GM12878 (cell line): ENCODE measurements around the gene POU2F3.

Experiments used
- CREB1 ChIP-seq: IDR thresholded peaks from 2 replicates; pipeline ENCODE4 v1.6.1; 2012; ENCODE audit warnings: low read depth, mild to moderate bottlenecking, inconsistent platforms
- CTCF ChIP-seq, 3 experiments: IDR thresholded peaks in 2 of 3; conservative IDR thresholded peaks in 1 of 3; 2 replicates each; pipeline ENCODE4 v1.5.1; 2011; ENCODE audit warnings: low read depth in 3 of 3, low read length in 3 of 3, mild to moderate bottlenecking in 3 of 3, control low read depth in 2 of 3, moderate library complexity in 2 of 3, inconsistent platforms in 1 of 3, mixed read lengths in 1 of 3; ENCODE audit not compliant: control insufficient read depth in 2 of 3, insufficient read depth in 1 of 3; ENCODE audit errors: extremely low read depth in 1 of 3
- EP300 ChIP-seq, 2 experiments: fragments of 150-350 bp in 1 of 2; IDR thresholded peaks; 2 replicates each; pipeline ENCODE4 v1.6.1; 2011 to 2012; ENCODE audit warnings: low read depth in 2 of 2, low read length in 2 of 2, borderline replicate concordance in 1 of 2, improper control_type of control experiment in 1 of 2, inconsistent platforms in 1 of 2; ENCODE audit not compliant: control insufficient read depth in 1 of 2
- MAX ChIP-seq: IDR thresholded peaks from 2 replicates; pipeline ENCODE4 v1.6.1; 2012; ENCODE audit warnings: low read depth, low read length, improper control_type of control experiment
- MYC ChIP-seq: IDR thresholded peaks from 2 replicates; pipeline ENCODE4 v1.6.1; 2011; ENCODE audit warnings: mild to moderate bottlenecking, low read length, moderate library complexity, inconsistent platforms; ENCODE audit not compliant: insufficient read depth, insufficient replicate concordance, insufficient read length, severe bottlenecking
- NR2C1 ChIP-seq: fragments of 450-650 bp; IDR thresholded peaks from 2 replicates; pipeline ENCODE4 v1.6.1; 2017; ENCODE audit warnings: antibody characterized with exemption, mild to moderate bottlenecking, moderate library complexity
- POLR2A ChIP-seq: IDR thresholded peaks from 2 replicates; pipeline ENCODE4 v1.6.1; 2011; ENCODE audit warnings: low read depth, mild to moderate bottlenecking, low read length
- POLR2AphosphoS5 ChIP-seq: IDR thresholded peaks from 2 replicates; pipeline ENCODE4 v1.6.1; 2011; ENCODE audit warnings: mild to moderate bottlenecking, low read length, inconsistent platforms
- RCOR1 ChIP-seq: conservative IDR thresholded peaks from 2 replicates; pipeline ENCODE4 v1.6.1; 2012; ENCODE audit warnings: low read depth, low read length, improper control_type of control experiment
- REST ChIP-seq: IDR thresholded peaks from 2 replicates; pipeline ENCODE4 v1.6.1; 2012; ENCODE audit warnings: mild to moderate bottlenecking, low read depth, low read length
- SPI1 ChIP-seq: IDR thresholded peaks from 2 replicates; pipeline ENCODE4 v1.6.1; 2011; ENCODE audit warnings: low read depth, mild to moderate bottlenecking, low read length, moderate library complexity, borderline replicate concordance; ENCODE audit not compliant: insufficient read depth
- ZBTB11 ChIP-seq: fragments of 450-650 bp; formaldehyde crosslinking; IDR thresholded peaks from 2 replicates; pipeline ENCODE4 v1.5.0; 2022; ENCODE audit warnings: mild to moderate bottlenecking, missing genetic modification characterization
- ZBTB33 ChIP-seq: fragments of 450-650 bp; IDR thresholded peaks from 2 replicates; pipeline ENCODE4 v1.6.1; 2017; ENCODE audit warnings: mild to moderate bottlenecking

GRCh38 chr11:120304526-120304925 is 64.6 kb downstream of the POU2F3 start:
- TF ChIP-seq RCOR1 (no peak), CREB1 (no peak), NR2C1 (no peak), POLR2AphosphoS5 (no peak), ZBTB11 (CRISPR knock-in tag) (no peak), CTCF (IDR thresholded peaks at IDR 0.05 in 2 of 3, conservative IDR thresholded peaks at IDR 0.05 in 1 of 3; ENCODE audit: control insufficient read depth in 2 of 3, extremely low read depth in 1 of 3, insufficient read depth in 1 of 3, low read depth in 3 of 3, low read length in 3 of 3) (no peak), EP300 (IDR thresholded peaks at IDR 0.05; ENCODE audit: borderline replicate concordance in 1 of 2, control insufficient read depth in 1 of 2, low read depth in 2 of 2, low read length in 2 of 2) (no peak), POLR2A (no peak), MYC (no peak), ZBTB33 (no peak), REST (no peak), MAX (no peak), SPI1 (no peak)
